Neural cell (in vitro differentiated cells): ENCODE measurements around the gene BTBD9. TPM values are rescaled to one million over a fixed set of nuclear protein-coding genes. Genes with fewer than 3 reads are reported as not detected.

Source experiments
- H2AFZ ChIP-seq: fragments of 200-600, 300-800 bp; sonication (generic), shearing (Covaris generic); 2 replicates; pipeline ENCODE4 v1.6.0; 2014; ENCODE audit warnings: low read depth, mild to moderate bottlenecking, antibody characterized with exemption, low read length, moderate library complexity
- H3F3A ChIP-seq: fragments of 200-600 bp; shearing (Covaris generic); 2 replicates; pipeline ENCODE4 v1.6.1; 2016; ENCODE audit warnings: mild to moderate bottlenecking, moderate library complexity, mixed read lengths, antibody characterized with exemption, low read length; ENCODE audit not compliant: insufficient read depth, poor library complexity, severe bottlenecking
- H3K27ac ChIP-seq: fragments of 200-600, 300-800 bp; sonication (generic), shearing (Covaris generic); 2 replicates; pipeline ENCODE4 v1.5.1; 2014; ENCODE audit warnings: mild to moderate bottlenecking, low read length, moderate library complexity
- H3K27me3 ChIP-seq: fragments of 300-800, 200-600 bp; sonication (generic), shearing (Covaris generic); 2 replicates; pipeline ENCODE4 v1.6.0; 2014; ENCODE audit warnings: mild to moderate bottlenecking, low read depth, low read length, moderate library complexity; ENCODE audit not compliant: insufficient read depth
- H3K36me3 ChIP-seq: fragments of 300-800, 200-600 bp; sonication (generic), shearing (Covaris generic); 2 replicates; pipeline ENCODE4 v1.5.1; 2014; ENCODE audit warnings: mild to moderate bottlenecking, antibody characterized with exemption, low read length, moderate library complexity; ENCODE audit not compliant: insufficient read depth
- H3K4me2 ChIP-seq: fragments of 300-800, 200-600 bp; sonication (generic), shearing (Covaris generic); 2 replicates; pipeline ENCODE4 v1.6.0; 2014; ENCODE audit warnings: mild to moderate bottlenecking, low read length
- H3K4me3 ChIP-seq: fragments of 300-800, 200-600 bp; sonication (generic), shearing (Covaris generic); 2 replicates; pipeline ENCODE4 v1.5.1; 2014; ENCODE audit warnings: mild to moderate bottlenecking, low read length, moderate library complexity
- H3K79me2 ChIP-seq: fragments of 200-600 bp; shearing (Covaris generic); replicated peaks from 2 replicates; pipeline ENCODE4 v1.6.0; 2014; ENCODE audit warnings: mild to moderate bottlenecking, low read length, moderate library complexity; ENCODE audit not compliant: insufficient read depth
- H3K9ac ChIP-seq: fragments of 300-800, 200-600 bp; sonication (generic), shearing (Covaris generic); 2 replicates; pipeline ENCODE4 v1.6.1; 2016; ENCODE audit warnings: mild to moderate bottlenecking, low read length, mixed read lengths
- H3K9me2 ChIP-seq: fragments of 200-600 bp; shearing (Covaris generic); 2 replicates; pipeline ENCODE4 v1.6.1; 2016; ENCODE audit warnings: mild to moderate bottlenecking, low read length, mixed read lengths; ENCODE audit not compliant: insufficient read depth
- H3K9me3 ChIP-seq: fragments of 200-600, 300-800 bp; sonication (generic), shearing (Covaris generic); 2 replicates; pipeline ENCODE4 v1.6.1; 2016; ENCODE audit warnings: mild to moderate bottlenecking, mixed run types, low read length, moderate library complexity, mixed read lengths
- H4K20me1 ChIP-seq: fragments of 200-600 bp; shearing (Covaris generic); 2 replicates; pipeline ENCODE4 v1.6.1; 2016; ENCODE audit warnings: mild to moderate bottlenecking, mixed run types; ENCODE audit not compliant: insufficient read depth
- CTCF ChIP-seq: fragments of 450-650 bp; IDR thresholded peaks from 2 replicates; pipeline ENCODE4 v1.5.1; 2014; ENCODE audit warnings: antibody characterized with exemption, mild to moderate bottlenecking, moderate library complexity; ENCODE audit not compliant: poor library complexity, severe bottlenecking
- EP300 ChIP-seq: fragments of 450-650 bp; conservative IDR thresholded peaks from 2 replicates; pipeline ENCODE4 v1.6.1; 2014; ENCODE audit warnings: antibody characterized with exemption, mild to moderate bottlenecking, moderate library complexity; ENCODE audit not compliant: poor library complexity, severe bottlenecking
- EZH2 ChIP-seq: fragments of 200-600, 300-800 bp; shearing (Covaris generic), sonication (generic); IDR thresholded peaks from 2 replicates; pipeline ENCODE4 v1.6.1; 2014; ENCODE audit warnings: antibody characterized with exemption, low read length, borderline replicate concordance, mild to moderate bottlenecking; ENCODE audit not compliant: insufficient read depth, poor library complexity, severe bottlenecking
- MXI1 ChIP-seq: fragments of 450-650 bp; conservative IDR thresholded peaks from 2 replicates; pipeline ENCODE4 v1.6.1; 2014; ENCODE audit warnings: antibody characterized with exemption, mild to moderate bottlenecking; ENCODE audit not compliant: poor library complexity, severe bottlenecking
- POLR2AphosphoS5 ChIP-seq: IDR thresholded peaks from 2 replicates; pipeline ENCODE4 v1.6.1; 2012
- RAD21 ChIP-seq: fragments of 450-650 bp; conservative IDR thresholded peaks from 2 replicates; pipeline ENCODE4 v1.6.1; 2014; ENCODE audit warnings: antibody characterized with exemption, mild to moderate bottlenecking, moderate library complexity
- REST ChIP-seq: IDR thresholded peaks from 2 replicates; pipeline ENCODE4 v1.6.1; 2012; ENCODE audit warnings: borderline replicate concordance
- SMC3 ChIP-seq: fragments of 450-650 bp; conservative IDR thresholded peaks from 2 replicates; pipeline ENCODE4 v1.6.1; 2014; ENCODE audit warnings: antibody characterized with exemption, mild to moderate bottlenecking, moderate library complexity; ENCODE audit not compliant: poor library complexity
- TAF1 ChIP-seq: IDR thresholded peaks from 2 replicates; pipeline ENCODE4 v1.6.1; 2012; ENCODE audit warnings: low read depth
- polyA plus RNA-seq: library from polyadenylated mRNA; depleted of rRNA; stranded (reverse); fragments of >200 nt; gene quantifications from 2 replicates; pipeline ENCODE4 v1.2.3, GENCODE V29; 2014

Gene BTBD9
- polyA plus RNA-seq, 1 donor from 2014 or later = 6.2 TPM

- no peaks in the 10 kb centered on the region for H3K9me2 ChIP-seq
- H2AFZ ChIP-seq = no peak overlapping the region
- no peak overlapping the region for H3K27ac ChIP-seq
- no peaks in the 10 kb centered on the region for H3K27me3 ChIP-seq
- no peak overlapping the region for H3K4me3 ChIP-seq
- H3K4me2 ChIP-seq = no peak overlapping the region
- no peaks in the 10 kb centered on the region for H3K79me2 ChIP-seq
- H3K9ac ChIP-seq = no peak overlapping the region
- TF ChIP-seq TAF1 = no peak
- no peaks in the 10 kb centered on the region for H3K9me3 ChIP-seq
- no peaks in the 10 kb centered on the region for H3K36me3 ChIP-seq
- no peaks in the 10 kb centered on the region for H4K20me1 ChIP-seq
- H3F3A ChIP-seq = no peaks in the 10 kb centered on the region
Measured at GRCh38 chr6:38354037-38354381, 285.7 kb downstream of the BTBD9 start.

GRCh38 chr6:38353310-38354036, 286.3 kb downstream of the BTBD9 start:
- Histone ChIP-seq H3K4me2 (no peak overlapping the region), H3F3A (no peaks in the 10 kb centered on the region), H3K9me2 (no peaks in the 10 kb centered on the region), H4K20me1 (no peaks in the 10 kb centered on the region), H3K27ac (no peak overlapping the region), H3K27me3 (no peaks in the 10 kb centered on the region), H3K36me3 (no peaks in the 10 kb centered on the region), H3K9me3 (no peaks in the 10 kb centered on the region), H3K4me3 (no peak overlapping the region), H2AFZ (no peak overlapping the region), H3K9ac (no peak overlapping the region), H3K79me2 (no peaks in the 10 kb centered on the region)
- no peak for TF ChIP-seq POLR2AphosphoS5
- TF ChIP-seq EP300 = no peak
- TF ChIP-seq RAD21 = no peak
- TF ChIP-seq TAF1 = no peak
- no peak for TF ChIP-seq EZH2

GRCh38 chr6:38352636-38353035, 287.1 kb downstream of the BTBD9 start:
- H3K27me3 ChIP-seq = no peaks in the 10 kb centered on the region
- H3K4me2 ChIP-seq = no peak overlapping the region
- H3K4me3 ChIP-seq = no peak overlapping the region
- no peaks in the 10 kb centered on the region for H3K36me3 ChIP-seq
- H3K79me2 ChIP-seq = no peaks in the 10 kb centered on the region
- no peaks in the 10 kb centered on the region for H3K9me2 ChIP-seq
- H3K9ac ChIP-seq = no peak overlapping the region
- no peak overlapping the region for H2AFZ ChIP-seq
- no peak overlapping the region for H3K27ac ChIP-seq
- H3F3A ChIP-seq = no peaks in the 10 kb centered on the region
- H3K9me3 ChIP-seq = no peaks in the 10 kb centered on the region
- no peaks in the 10 kb centered on the region for H4K20me1 ChIP-seq
- TF ChIP-seq MXI1 (no peak), POLR2AphosphoS5 (no peak)

GRCh38 chr6:38350942-38351341, 288.8 kb downstream of the BTBD9 start:
- Histone ChIP-seq H3K4me3 (no peak overlapping the region), H3F3A (no peaks in the 10 kb centered on the region), H3K79me2 (no peaks in the 10 kb centered on the region), H3K27me3 (no peaks in the 10 kb centered on the region), H3K9me2 (no peaks in the 10 kb centered on the region), H3K4me2 (no peak overlapping the region), H3K9me3 (no peaks in the 10 kb centered on the region), H4K20me1 (no peaks in the 10 kb centered on the region), H2AFZ (no peak overlapping the region), H3K36me3 (no peaks in the 10 kb centered on the region), H3K27ac (no peak overlapping the region), H3K9ac (no peak overlapping the region)
- TF ChIP-seq RAD21 = no peak
- no peak for TF ChIP-seq REST
- TF ChIP-seq POLR2AphosphoS5 = no peak
- no peak for TF ChIP-seq SMC3
- TF ChIP-seq EZH2 = no peak
- no peak for TF ChIP-seq MXI1
- TF ChIP-seq CTCF = no peak
- TF ChIP-seq EP300 = no peak
- no peak for TF ChIP-seq TAF1
